Fibroblast of gingiva (primary cell): ENCODE measurements around the gene TMC5.
"Not testable (repeated sequence)": the region's sequence is repeated elsewhere in the genome, so short reads cannot be mapped to it uniquely, and the experiment has no call there.

Source experiments
- DNase-seq: peaks from one replicate; pipeline ENCODE4 v3.0.0-alpha.2; 2011; ENCODE audit warnings: low read depth

TMC5 gene

DNA sequence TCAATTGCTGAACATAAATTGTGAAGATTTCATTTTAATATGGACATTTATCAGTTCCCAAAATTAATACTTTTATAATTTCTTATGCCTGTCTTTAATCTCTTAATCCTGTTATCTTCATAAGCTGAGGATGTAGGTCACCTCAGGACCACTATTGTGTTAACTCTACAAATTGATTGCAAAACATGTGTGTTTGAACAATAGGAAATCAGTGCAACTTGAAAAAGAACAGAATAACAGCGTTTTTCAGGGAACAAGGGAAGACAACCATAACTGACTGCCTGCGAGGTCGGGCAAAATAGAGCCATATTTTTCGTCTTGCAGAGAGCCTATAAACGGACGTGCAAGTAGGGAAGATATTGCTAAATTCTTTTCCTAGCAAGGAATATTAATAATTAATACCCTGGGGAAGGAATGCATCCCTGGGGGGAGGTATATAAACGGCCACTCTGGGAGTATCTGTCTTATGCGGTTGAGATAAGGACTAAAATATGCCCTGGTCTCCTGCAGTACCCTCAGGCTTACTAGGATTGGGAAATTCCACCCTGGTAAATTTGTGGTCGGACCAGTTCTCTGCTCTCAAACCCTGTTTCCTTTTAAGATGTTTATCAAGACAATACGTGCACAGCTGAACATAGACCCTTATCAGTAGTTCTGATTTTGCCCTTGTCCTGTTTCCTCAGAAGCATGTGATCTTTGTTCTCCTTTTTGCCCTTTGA, 125.8 kb downstream of the TMC5 start:
- not testable (repeated sequence) for DNase-seq

GRCh38 chr16:19548144-19548543, 130.5 kb downstream of the TMC5 start:
- DNase-seq = no peak
